Suppressor macrophage (primary cell): ENCODE results near the gene CACYBP.
"Not testable (repeated sequence)": the region's sequence is repeated elsewhere in the genome, so short reads cannot be mapped to it uniquely, and the experiment has no call there.

Experiments used
- DNase-seq, 4 experiments: peaks; one replicate each; pipeline ENCODE4 v3.0.0-alpha.2; 2020 to 2022

Gene CACYBP

DNA sequence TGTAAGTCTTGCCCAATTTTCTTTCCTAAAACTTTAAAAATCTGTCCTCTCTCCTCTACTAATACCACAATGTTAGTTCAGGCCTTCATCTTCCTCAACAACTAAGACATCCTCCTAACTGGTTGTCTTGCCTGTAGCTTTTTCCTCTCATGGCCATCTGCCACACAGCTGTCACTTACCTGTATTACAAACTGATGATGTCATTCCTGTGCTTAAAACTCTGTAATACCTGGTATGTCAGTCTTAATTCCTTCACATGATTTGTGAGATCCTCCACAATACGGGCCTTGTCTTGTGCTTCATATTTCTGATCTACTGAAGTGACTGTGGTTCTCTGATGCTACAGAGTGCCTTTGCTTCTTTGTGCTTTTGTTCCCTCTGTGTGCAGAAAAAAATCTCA lies 13.7 kb downstream of the CACYBP start:
- no peak for DNase-seq

DNA sequence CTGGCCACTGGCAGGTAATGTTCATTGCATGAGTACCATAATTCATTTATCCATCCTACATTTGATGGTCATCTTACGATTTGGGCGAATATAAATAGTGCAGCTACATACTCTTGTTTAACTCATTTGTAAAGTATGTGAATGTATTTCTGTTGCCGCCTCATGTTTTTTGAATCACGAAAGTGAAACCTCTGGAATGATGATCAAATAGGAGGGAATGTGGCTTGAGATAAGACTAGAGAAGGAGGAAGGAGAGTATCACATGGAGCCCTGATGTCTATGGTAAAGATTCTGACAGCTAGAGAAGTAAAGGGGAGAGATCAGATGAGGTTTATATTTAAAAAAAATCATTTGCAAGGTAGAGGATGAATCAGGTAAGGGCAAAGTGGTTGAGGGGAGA lies 15.5 kb downstream of the CACYBP start:
- no peak for DNase-seq

DNA sequence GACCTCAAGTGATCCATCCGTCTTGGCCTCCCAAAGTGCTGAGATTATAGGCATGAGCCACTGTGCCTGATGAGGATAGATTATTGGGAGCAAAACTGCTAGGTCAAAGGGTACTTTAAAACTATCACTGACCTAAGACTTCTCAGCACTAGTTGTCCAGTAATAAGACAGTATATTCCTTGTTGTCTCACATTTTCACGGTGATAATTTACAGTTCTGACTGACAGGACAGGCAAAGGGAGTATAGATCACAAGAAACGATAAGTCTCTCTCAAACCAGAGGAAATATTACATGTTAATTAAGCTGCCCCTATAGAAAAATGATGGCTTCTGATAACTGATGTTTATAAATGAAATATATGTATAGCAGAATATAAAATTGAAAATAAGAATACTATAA lies 19.8 kb downstream of the CACYBP start:
- DNase-seq = no peak

DNA sequence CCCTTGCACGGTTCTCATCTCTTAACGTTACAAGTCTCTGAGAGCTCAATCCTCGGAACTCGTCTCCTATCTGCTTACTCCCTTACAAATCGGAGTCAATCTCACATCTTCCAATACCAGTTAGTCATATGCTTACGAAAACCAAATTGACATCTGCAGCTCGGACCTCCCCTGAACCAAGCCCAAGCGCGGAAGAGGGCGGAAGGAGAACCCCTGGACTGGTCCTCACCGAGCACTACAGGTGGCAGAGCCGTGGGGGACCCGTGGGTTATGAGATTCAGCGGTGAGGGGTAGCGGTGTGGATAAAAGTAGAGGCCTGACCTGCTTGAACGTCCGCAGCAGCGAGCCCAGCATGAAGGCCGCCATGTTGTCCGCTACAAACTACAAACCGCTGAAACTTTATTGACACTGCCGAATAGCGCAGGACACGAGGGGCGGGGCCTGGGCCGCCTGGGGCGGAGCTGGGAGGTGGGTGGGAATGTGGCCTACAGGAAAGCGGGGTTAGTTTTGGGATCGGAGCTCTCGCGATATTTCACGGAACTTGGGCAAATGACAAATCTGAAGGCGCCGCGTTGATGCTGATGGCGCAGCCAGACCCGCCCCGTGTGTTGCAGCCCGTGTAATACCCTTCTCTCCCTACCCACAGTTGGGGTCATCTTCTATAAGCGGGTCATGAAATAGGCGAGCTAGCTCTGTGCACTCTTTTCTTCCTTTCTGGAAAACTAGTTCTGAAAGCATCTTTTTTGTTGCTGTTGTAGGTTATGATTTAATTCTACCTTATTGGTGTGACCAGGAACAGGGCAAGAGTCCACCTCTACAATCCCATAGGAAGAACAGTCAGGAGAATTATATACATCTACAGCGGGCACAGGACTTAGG lies 23.5 kb downstream of the CACYBP start, which contains the start of gene MRPS14:
Gene MRPS14 (minus strand): TSS at position 383 of the 879 bp plus-strand sequence. CDS start 17 bp downstream, at position 366.
- peak; percentile 98 to 99 (median 98) for DNase-seq

DNA sequence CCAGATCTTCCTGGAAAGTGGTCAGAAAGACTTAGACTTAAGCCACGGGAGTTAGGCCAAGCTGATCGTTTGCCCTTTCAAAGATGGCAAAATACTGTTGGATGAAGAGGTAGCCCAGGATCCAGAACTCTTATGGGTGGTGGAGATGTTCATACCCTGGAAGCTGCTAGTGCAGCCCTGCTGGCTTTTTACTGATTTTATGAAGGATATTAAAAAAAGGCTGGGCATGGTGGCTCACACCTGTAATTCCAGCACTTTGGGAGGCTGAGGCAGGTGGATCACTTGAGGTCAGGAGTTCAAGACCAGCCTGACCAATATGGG lies 24.1 kb downstream of the CACYBP start:
- not testable (repeated sequence) for DNase-seq

DNA sequence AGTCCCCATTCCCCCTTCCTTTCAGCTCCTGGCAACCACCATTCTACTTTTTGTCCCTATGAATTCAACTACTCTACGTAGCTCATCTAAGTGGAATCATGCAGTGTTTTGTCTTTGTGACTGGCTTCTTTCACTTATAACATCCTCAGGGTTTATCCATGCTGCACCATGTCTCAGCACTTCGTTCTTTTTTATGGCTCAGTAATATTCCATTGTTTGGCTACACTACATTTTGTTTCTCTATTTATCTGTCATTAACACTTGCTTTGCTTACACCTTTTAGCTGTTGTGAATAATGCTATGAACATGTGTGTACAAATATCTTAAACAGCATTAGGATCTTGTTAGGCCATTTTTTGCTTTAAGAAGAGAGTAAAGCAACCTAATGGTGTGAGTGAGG lies 25.0 kb downstream of the CACYBP start:
- DNase-seq = no peak

DNA sequence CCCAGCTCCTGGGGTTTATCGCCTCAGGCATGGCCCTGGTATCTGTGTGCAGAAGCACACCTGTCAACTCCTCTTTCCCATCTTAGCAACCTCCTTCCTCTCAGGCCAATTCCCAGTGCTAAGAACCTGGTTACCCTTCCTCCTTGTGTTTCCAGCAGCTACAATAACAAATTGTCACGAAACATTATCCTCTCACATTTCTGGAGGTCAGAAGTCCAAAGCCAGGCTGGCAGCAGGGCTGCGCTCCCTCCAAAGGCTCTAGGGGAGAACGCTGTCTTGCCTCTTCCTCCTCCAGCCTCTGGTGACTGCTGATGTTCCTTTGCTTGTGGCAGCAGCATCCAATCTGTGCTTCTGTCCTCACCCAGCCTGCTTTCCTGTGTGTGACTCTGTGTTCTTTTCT lies 34.2 kb downstream of the CACYBP start:
- no peak for DNase-seq

DNA sequence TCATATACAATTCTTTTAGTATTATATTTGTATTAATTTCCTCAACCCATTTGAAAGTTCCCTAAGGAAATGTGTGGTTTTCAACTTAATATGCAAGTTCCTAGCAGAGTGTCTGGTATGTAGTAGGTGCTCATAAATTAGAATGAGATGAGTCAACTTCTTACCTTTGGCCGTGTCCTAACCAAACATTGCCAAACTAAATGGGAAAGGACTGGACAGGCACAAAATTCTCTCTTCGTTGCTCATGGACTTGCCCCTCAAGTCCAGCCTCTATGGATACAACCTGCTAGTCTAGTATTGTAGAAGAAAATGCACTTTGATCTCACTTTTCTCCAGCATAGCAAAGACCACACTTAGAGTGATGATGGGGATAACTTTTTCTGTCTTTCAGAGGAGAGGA lies 35.0 kb downstream of the CACYBP start:
- no peak for DNase-seq

DNA sequence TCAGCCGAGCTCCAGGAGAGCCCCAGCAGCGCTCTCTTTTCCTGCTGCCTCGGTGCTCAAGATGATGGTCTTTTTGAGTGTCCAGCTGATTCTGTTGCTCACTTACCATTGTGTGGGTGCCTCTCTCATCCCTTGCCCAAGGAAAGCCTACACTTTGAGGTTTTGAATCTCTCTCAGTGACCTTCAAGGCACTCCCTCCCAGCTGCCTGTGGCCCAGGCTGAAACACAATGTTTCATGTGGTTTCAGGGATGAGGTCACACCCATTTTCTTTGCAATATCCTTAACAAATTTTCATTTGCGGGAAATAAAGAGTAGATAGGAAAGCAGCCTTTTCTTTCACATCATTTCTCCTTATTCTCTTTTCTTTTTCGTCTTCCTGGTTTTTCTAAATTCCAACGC lies 36.1 kb downstream of the CACYBP start:
- DNase-seq = peak; percentile 6 to 34 (median 23)

DNA sequence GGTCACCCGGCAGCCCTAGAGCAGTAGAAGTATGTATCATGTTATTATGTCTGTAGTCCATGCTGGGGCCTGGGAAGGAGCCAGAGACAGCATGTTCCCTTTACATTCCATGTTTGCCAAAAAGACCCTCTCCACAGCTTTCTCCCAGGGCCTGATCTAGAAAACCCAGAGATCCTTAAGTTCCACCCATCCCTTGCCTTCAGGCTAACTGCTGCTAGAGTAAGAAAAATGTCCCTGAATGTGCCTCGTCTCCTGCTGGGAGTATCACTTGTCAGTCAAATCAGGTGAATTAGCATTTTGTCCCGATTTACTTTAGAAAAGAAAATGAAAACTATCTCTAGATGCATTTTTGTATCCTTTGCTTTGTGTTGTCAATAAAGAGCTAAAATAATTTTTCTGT lies 36.7 kb downstream of the CACYBP start:
- no peak for DNase-seq

DNA sequence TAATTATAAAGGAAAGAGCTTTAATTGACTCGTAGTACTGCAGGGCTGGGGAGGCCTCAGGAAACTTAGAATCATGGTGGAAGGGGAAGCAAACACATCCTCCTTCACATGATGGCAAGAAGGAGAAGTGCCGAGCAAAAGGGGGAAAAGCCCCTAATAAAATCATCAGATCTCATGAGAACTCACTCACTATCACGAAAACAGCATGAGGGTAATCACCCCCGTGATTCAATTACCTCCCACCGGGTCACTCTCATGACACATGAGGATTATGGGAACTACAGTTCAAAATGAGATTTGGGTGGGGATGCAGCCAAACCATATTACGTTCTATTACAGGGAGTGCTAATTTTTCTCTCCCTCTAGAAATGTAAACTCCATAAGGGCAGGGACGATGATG lies 37.7 kb downstream of the CACYBP start:
- peak; percentile 10 to 38 (median 20) for DNase-seq

DNA sequence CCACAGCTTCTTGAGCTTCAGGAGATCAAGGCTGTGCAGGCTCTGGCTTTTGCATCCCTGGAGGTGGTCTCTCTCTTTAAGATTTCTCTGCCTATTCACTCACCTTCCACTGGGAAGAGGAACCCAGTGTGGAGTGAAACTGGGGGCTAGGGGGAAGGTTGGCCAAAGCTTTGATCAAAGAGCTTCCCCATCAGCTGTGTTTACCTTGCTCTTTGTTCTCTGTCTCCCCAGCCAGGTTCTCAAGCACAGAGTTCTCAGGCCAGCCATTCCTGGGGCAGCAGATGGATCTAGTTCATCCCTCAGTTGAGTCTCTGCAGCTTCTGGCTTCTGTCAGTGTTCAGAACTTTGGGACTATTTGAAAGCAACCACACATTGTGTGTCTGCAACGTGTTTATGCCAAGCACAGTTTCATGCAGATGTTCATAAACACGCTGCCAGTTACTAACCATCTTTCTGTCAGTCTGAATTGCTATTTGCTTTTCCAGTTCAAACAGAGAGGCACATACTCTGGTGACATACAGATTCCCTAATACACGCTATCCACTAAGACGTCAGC lies 40.7 kb downstream of the CACYBP start:
- DNase-seq = no peak

DNA sequence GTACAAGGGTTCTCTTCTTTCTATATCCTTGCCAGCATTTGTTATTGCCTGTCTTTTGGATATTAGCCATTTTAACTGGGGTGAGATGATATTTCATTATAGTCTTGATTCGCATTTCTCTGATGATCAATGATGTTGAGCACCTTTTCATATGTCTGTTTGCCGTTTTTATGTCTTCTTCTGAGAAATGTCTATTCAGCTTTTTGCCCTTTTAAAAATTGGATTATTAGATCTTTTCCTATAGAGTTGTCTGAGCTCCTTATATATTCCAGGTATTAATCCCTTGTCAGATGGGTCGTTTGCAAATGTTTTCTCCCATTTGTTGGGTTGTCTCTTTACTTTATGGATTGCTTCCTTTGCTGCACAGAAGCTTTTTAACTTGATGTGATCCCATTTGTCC lies 42.9 kb downstream of the CACYBP start:
- DNase-seq = no peak

DNA sequence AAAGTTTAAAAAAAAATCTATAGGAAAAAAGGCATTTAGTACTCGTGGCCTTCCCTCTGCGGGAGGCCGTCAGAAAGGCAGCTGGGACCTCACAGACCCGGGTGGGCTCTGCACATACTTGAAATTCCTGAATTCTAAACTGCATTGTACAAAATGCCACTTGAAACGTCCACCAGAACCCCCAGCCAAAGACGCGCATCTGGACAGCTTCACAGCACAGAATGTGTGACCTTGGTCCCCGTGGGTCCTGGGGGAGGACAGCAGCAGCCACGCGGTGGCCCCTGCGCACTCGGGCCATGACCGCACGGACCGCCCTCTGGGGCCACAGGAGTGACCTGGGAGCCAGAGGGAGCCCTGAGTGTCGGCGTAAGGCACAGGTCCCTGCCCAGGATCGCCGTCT lies 44.1 kb downstream of the CACYBP start:
- DNase-seq = no peak

DNA sequence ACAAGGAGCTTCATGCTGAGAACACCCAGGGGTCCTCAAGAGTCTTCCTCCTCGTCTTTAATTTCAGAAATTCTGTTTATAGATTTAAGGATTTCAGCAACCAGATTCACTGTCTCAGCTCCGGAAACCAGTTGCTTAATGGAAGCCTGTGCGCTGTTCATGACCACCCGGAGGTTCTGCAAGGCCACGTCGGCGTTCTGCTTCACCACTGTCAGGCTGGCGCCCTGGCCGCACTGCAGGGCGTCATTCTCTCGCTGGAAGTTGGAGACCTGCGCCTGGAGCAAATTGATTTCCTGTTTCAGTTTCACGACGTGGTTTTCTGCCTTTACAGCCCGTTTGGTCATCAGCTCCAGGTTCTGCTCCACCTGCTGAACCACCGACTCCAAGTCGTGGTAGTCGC lies 44.8 kb downstream of the CACYBP start:
- not testable (repeated sequence) for DNase-seq

DNA sequence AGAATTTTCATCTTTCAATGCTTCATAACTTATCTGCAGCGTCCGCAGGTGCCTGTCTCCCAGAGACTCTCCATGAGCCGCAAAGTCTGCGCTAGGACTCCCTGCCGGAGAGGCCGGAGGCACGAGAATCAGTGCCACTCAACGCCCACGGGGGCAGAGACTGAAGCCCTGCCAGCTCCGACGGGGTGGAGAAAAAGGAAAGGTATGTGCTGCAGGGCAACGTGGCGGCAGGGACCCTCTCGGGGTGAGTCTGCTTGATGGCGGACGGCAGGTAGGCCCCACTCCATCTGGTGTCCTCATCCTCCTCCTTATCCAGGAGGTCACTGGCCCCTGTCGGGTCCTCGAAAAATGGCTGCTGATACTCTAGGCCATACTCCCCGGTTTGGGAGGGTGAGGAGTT lies 45.4 kb downstream of the CACYBP start:
- DNase-seq = no peak

DNA sequence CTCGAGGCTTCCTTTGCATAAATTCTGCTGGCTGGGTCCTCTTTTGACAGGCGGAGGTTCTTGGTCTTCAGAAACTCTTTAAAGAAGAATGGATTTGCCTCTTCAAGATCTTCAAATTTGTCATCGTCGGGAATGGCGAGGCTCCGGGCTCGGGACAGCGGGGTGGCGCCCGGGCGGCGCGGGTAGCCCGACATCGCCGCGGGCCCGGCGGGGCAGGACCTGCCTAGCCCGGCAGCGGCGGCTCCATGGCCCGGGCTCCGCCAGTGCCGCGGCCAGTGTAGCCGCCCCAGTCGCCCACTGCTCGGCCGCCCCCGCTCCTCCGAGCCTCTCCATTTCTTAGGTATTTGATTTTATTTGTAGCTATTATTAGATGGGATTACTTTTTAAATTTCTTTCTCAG lies 45.8 kb downstream of the CACYBP start:
- DNase-seq = no peak

DNA sequence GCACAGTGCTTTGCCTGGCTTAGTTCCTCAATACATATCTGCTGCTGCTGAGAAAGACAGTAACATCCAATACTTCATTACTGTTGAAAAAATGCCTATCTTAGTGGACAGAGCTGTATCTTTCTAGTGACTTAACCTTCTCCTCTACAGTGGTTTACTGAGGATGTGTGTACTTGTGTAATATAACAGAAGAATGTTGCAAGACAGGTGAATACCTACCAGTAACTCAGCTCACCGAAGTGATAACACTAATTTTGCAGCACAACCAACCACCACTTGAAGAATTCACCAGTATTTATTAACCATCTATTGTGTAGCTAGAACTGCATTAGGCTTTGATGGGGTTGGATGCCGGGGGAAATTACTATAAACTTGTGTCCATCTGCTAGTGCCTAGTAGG lies 51.2 kb downstream of the CACYBP start:
- DNase-seq = no peak

DNA sequence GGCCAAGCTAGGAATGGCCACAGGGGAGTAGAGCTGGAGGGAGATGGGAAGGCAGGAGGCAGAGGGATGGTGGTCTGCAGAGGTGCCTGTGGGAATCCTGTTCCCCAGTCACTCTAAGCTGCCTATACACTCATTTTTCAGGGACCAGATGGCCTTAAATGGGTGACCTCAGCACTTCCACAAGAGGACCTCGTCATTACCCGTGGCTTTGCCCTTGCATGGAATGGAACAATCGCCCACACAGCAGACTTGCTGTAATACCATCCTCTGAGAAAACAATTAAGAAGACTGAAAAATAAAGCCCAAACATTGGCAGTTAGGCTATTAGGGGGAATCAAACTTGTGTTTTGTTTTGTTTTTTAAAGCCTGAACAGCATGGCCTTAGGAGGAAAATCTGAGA lies 55.0 kb downstream of the CACYBP start:
- DNase-seq = peak in 3 of 4 experiments; percentile 33 to 57 (median 50)
